AG09309 (cell line): ENCODE measurements around the gene MED13L.
"Not testable (repeated sequence)": the region's sequence is repeated elsewhere in the genome, so short reads cannot be mapped to it uniquely, and the experiment has no call there.

ENCODE experiments used
- DNase-seq: peaks from one replicate; pipeline ENCODE4 v3.0.0-alpha.2; 2010; ENCODE audit warnings: low read depth
- H3K4me3 ChIP-seq: 2 replicates; pipeline ENCODE4 v1.5.1; 2011; ENCODE audit warnings: mild to moderate bottlenecking, low read depth, low read length, moderate library complexity; ENCODE audit not compliant: control insufficient read depth
- TF ChIP-seq, protein P1 (sequence below): IDR thresholded peaks from 2 replicates; pipeline ENCODE4 v1.5.1; 2011; ENCODE audit warnings: mild to moderate bottlenecking, low read depth, low read length, inconsistent platforms; ENCODE audit not compliant: insufficient read depth, control insufficient read depth; ENCODE audit errors: missing control alignments

The MED13L gene

DNA sequence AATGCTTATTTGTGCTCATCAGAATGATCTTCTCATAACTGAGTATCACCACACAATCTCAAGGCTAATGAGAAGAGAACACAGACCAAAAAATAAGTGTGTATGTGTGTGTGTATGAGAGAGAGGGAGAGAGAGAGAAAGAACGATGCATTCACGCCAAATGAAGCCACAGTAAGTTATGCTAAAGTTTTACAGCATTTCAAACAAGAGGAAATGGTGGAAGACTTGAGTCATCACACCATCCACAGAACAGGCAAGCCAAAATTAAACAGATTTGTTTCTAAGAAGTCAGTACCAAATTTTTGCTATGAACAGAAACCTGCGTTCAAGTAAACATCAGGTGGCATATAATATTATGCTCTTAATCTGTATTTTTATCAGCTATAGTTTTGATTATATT, 141.2 kb downstream of the MED13L start:
- no peak overlapping the region for H3K4me3 ChIP-seq
- TF ChIP-seq, protein P1, sequence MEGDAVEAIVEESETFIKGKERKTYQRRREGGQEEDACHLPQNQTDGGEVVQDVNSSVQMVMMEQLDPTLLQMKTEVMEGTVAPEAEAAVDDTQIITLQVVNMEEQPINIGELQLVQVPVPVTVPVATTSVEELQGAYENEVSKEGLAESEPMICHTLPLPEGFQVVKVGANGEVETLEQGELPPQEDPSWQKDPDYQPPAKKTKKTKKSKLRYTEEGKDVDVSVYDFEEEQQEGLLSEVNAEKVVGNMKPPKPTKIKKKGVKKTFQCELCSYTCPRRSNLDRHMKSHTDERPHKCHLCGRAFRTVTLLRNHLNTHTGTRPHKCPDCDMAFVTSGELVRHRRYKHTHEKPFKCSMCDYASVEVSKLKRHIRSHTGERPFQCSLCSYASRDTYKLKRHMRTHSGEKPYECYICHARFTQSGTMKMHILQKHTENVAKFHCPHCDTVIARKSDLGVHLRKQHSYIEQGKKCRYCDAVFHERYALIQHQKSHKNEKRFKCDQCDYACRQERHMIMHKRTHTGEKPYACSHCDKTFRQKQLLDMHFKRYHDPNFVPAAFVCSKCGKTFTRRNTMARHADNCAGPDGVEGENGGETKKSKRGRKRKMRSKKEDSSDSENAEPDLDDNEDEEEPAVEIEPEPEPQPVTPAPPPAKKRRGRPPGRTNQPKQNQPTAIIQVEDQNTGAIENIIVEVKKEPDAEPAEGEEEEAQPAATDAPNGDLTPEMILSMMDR = no peak
- no peak for DNase-seq

DNA sequence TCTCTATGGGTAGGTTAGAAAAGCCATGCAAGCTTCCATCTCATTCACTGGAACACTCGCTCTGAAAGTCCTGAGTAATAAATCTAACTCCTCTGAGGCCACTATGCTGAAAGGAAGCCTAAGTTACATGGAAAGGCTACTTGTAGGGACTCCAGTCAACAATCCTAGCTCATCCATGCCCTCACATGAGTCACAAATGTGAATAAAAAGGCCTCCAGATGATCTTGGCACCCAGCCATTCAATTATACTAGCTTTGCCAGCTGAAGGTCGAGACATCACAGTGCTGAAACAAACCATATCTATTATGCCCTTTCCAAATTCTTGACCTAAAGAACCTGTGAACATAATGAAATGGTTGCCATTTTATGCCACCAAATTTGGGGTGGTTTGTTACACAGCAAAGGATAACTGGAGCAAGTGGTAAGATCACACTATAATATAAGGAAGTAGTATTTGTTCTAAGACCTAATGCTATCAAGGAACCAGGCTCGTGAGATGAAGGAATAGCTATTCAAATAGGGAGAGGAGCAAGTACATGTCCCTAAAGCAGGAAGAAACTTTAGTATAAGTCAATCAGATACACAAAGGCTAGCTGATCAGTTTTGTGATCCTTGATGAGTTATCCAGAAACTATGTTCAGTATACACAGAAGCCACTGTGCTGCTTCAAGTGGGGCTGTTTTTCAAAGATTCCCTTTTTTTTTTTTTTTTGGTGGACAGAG, 142.1 kb downstream of the MED13L start:
- DNase-seq = no peak
- H3K4me3 ChIP-seq = no peak overlapping the region
- TF ChIP-seq, protein P1 = no peak

DNA sequence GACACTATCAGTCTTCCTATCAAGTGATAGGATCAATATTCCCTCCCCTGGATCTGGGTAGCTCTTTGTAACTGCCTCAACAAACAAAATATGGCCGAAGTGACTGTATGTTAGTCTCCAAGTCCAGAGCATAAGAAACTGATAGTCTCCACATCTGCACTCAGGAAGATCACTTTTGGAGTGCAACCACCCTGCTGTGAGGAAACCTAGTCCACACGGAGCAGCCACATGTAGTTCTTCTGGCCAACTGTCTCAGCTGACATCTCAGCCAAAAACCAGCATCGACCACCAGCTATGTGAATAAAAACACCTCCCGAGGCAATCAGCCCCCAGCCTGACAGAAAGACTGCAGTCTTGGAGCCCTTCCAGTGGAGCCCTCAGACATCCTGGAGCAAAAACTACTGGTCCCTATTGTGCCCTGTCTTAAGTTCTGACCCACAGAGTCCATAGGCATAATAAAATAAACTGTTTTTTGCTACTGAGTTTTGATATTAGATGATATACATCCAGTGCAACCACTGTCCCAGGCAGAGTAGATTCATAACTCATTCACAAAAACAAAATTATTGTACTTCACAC, 143.8 kb downstream of the MED13L start:
- DNase-seq = no peak
- TF ChIP-seq, protein P1 = no peak
- H3K4me3 ChIP-seq = no peak overlapping the region

DNA sequence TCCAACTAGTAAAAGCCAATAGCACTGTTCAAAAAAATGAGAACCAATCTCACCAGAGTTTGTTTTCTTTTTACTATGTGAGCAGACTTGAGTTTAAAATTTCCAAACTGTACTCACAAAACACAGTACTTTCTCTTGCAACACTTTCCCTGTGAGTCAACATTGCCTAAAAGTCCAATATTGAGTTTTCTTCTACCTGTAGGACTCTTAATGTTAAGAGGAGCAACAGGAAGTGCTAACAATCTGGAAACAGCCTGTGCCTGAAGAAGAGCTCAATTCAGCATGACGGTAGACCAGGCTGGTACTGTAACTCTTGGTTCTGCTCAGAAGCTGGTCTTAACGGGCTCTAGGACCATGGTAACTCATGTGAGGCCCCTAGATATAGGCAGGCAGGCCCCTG, 144.3 kb downstream of the MED13L start:
- DNase-seq = no peak
- no peak overlapping the region for H3K4me3 ChIP-seq
- TF ChIP-seq, protein P1 = no peak

DNA sequence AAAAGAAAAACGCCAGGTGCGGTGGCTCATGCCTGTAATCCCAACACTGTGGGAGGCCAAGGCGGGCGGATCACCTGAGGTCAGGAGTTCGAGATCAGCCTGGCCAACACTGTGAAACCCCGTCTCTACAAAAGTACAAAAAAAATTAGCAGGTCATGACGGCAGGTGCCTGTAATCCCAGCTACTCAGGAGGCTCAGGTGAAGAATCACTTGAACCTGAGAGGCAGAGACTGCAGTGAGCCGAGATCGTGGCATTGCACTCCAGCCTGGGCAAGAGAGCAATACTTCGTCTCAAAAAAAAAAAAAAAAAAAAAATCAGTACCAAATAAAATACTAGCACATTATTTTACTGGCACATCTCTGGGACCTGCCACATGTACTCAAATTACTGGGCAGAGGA, 145.5 kb downstream of the MED13L start:
- not testable (repeated sequence) for DNase-seq, H3K4me3 ChIP-seq

DNA sequence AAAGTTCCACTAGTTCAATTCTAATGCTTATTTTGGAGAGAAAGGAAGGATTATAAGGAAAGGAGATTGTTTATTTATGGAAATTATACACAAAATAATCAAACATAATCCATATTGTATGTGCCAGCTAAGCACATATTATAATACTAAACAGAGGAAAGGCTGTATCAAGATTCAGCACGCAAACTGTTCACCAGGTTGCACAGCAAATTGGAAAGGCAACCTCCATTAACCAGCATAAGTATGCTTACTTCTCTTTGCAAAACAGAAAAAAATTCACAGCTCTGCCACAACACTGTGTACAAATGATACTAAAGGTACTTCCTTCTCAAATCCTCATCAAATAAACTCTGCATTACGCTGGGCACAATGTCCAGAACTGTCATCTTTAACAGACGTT, 146.3 kb downstream of the MED13L start:
- no peak for DNase-seq
- H3K4me3 ChIP-seq = no peak overlapping the region
- TF ChIP-seq, protein P1 = no peak

DNA sequence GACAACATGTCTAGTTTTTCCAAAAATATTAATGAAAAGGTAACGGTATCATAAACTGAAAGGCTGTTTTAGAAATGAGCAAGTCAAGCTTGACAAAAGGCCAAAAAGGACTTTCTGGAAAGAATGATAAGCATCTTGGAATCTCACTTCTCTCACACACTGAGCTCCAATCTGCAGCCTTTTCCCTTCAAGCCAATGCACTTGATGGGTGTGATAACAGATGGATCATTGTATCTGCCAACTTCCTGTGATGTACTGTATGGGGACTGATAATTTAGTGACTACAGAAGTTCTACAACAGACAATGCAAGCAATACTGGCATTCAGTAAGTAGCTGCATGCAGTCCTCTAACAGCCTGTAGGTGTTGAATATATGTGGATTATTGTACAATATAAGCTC, 147.1 kb downstream of the MED13L start:
- DNase-seq = no peak
- TF ChIP-seq, protein P1 = no peak

More for the DNA sequence above, 147.1 kb downstream of the MED13L start:
- no peak overlapping the region for H3K4me3 ChIP-seq
